ENCODE results near the gene SERTAD1.
A peak's percentile ranks its signal among the peaks of the same experiment; 100 is the strongest.

SERTAD1 gene

DNA sequence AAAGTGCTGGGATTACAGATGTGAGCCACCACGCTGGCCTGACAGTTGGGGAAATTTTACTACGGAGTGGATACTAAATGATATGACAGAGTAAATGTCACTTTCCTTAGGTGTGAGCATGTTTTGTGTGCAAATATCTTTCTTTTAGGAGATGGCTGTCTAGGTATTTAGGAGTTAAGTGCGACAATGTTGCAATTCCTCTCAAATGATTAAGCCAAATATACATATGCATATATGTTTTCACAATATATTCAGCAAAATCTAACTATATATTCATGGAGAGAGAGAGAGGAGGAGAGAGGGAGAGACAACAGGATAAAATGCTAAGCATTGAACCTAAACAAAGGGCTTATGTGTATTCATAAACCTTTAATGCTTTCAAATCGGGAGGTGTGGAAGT lies 23.7 kb upstream of the SERTAD1 start:
- DNase-seq (ENCODE audit: extremely low read depth, insufficient read length), result no peak
- Histone ChIP-seq H3K27me3 (replicated peaks; ENCODE audit: control insufficient read depth, insufficient read depth, low read length) (no peaks in the 10 kb centered on the region), H3K36me3 (ENCODE audit: control insufficient read depth, insufficient read depth, low read length) (no peaks in the 10 kb centered on the region), H3K4me3 (replicated peaks; ENCODE audit: low read depth, low read length) (no peak overlapping the region)
- TF ChIP-seq, protein P1, sequence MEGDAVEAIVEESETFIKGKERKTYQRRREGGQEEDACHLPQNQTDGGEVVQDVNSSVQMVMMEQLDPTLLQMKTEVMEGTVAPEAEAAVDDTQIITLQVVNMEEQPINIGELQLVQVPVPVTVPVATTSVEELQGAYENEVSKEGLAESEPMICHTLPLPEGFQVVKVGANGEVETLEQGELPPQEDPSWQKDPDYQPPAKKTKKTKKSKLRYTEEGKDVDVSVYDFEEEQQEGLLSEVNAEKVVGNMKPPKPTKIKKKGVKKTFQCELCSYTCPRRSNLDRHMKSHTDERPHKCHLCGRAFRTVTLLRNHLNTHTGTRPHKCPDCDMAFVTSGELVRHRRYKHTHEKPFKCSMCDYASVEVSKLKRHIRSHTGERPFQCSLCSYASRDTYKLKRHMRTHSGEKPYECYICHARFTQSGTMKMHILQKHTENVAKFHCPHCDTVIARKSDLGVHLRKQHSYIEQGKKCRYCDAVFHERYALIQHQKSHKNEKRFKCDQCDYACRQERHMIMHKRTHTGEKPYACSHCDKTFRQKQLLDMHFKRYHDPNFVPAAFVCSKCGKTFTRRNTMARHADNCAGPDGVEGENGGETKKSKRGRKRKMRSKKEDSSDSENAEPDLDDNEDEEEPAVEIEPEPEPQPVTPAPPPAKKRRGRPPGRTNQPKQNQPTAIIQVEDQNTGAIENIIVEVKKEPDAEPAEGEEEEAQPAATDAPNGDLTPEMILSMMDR (IDR thresholded peaks at IDR 0.05; ENCODE audit: insufficient read depth, low read length, poor library complexity, severe bottlenecking), result no peak

DNA sequence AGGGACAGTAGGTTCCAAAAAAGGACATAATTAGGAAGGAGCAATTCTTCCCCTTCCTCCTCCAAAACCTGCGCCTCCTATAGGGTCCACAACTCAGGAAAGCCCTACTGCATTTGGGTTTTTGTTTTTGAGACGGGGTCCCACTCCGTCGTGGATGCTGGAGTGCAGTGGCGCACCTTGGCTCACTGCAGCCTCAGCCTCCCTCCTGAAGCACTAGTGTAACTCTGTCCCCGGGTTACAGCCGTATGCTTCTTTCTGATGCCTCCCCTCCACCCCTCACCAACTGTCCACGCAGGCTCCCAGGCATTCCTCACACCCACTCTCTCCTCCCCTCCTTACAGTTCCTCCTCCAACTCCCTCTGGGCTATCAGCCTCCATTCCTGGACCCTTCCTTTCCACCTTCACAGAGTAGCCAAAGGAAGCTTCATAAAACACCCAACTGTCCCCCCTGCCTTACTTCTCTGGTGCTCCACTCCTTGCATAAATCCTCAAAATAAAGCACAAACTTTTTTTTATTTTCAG lies 20.5 kb upstream of the SERTAD1 start:
- no peaks in the 10 kb centered on the region for H3K27me3 ChIP-seq (replicated peaks; ENCODE audit: control insufficient read depth, insufficient read depth, low read length)
- H3K36me3 ChIP-seq (ENCODE audit: control insufficient read depth, insufficient read depth, low read length), result peaks cover 4% of the 10 kb centered on the region
- TF ChIP-seq, protein P1 (IDR thresholded peaks at IDR 0.05; ENCODE audit: insufficient read depth, low read length, poor library complexity, severe bottlenecking), result no peak
- no peak overlapping the region for H3K4me3 ChIP-seq (replicated peaks; ENCODE audit: low read depth, low read length)
- no peak for DNase-seq (ENCODE audit: extremely low read depth, insufficient read length)

DNA sequence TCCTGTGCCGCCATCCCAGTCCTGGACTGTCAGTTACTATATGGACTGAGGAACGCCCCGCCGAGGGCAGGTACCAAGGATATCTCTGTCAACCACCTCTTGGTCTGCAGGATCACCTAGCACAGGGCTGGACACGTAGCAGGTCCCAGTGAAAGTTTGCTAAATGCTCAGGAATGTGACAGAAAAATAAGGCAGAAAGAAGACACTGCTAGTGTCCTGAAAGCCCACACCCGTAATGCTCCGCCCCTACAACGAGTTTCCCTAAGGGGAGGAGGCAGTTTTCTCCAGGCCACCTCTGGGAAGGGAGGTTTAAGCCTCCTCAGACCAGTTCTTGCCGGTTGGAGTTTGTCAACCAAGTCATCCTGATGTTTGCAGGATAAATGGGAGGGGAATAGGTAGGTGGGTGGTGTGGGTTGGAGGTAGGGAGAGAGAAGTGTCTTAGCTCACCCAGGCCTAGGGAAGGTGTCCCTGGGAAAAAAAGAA lies 20.0 kb upstream of the SERTAD1 start:
- no peak overlapping the region for H3K4me3 ChIP-seq (replicated peaks; ENCODE audit: low read depth, low read length)
- DNase-seq (ENCODE audit: extremely low read depth, insufficient read length), result no peak
- TF ChIP-seq, protein P1 (IDR thresholded peaks at IDR 0.05; ENCODE audit: insufficient read depth, low read length, poor library complexity, severe bottlenecking), result no peak
- no peaks in the 10 kb centered on the region for H3K27me3 ChIP-seq (replicated peaks; ENCODE audit: control insufficient read depth, insufficient read depth, low read length)
- H3K36me3 ChIP-seq (ENCODE audit: control insufficient read depth, insufficient read depth, low read length), result peaks cover 8% of the 10 kb centered on the region

DNA sequence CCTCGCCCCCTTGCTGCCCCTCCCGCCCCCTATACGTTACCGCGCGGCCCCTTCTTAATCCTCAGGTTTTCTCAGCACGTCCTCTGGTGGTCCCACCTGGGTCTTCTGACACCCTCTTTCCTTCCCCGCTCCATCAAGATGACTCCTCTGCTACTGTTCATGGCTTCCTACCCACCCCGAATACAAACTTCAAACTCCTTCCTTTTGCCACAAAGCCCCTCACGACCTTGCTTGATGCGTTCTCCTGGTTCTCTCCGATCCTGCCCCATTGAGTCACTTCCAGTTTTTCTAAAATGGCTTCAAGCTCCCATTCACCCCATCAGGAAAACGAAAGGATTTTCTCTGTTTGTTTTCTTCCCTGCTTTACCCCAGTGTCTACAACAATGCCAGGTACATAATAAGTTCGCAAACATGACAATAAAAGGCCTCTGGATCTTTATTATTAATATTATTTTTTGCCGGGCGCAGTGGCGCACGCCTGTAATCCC lies 19.1 kb upstream of the SERTAD1 start:
- TF ChIP-seq, protein P1 (IDR thresholded peaks at IDR 0.05; ENCODE audit: insufficient read depth, low read length, poor library complexity, severe bottlenecking), result peak; percentile 43
- DNase-seq (ENCODE audit: extremely low read depth, insufficient read length), result no peak
- Histone ChIP-seq H3K36me3 (ENCODE audit: control insufficient read depth, insufficient read depth, low read length) (peaks cover 9% of the 10 kb centered on the region), H3K27me3 (replicated peaks; ENCODE audit: control insufficient read depth, insufficient read depth, low read length) (no peaks in the 10 kb centered on the region), H3K4me3 (replicated peaks; ENCODE audit: low read depth, low read length) (peak overlapping the region; percentile 83)

DNA sequence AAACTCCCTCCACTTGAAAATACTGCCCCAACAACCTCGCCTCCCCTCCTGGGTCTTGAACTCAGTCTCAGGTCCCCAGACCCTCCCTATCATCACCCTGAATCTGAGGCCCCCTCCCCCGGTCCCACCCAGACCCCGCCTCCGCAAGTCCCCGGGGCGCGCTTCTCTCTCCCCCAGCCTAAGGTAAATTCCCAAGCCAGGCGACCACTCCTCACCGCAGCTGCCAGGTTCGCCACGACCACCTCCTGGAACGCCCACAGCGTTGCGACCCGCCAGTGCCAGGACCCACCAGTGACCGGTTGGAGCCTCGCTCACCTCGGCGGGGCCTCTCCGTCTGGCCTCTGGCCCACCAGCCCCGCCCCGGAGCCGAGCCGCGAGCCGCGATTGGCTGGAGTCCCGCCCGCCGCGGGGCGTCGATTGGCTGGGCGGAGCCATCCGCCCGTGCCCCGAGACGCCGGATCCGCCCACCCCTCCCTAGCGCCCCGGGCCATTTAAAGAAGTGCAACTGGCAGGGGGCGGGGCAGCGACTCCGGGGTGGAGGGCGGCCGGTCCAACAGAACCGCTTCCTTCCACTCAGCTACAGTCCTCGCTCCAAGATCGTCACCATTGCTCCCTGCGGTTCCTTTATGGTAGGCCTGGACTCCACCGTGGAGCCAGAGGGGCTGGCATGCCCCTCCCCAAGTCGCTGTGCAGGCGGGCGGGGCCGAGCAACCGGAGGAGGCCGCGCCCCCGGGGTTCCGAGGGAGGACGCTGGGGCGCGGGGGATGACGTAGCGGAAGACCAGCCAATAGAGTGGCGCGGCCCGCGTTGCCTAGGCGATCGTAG lies 18.4 kb upstream of the SERTAD1 start, which contains the start of gene SERTAD3:
Gene SERTAD3 (minus strand): TSS at position 336 of the 825 bp plus-strand sequence. CDS start 2,255 bp downstream, outside the sequence.
- Histone ChIP-seq H3K27me3 (replicated peaks; ENCODE audit: control insufficient read depth, insufficient read depth, low read length) (no peaks in the 10 kb centered on the region), H3K4me3 (replicated peaks; ENCODE audit: low read depth, low read length) (peak within 1 kb of the TSS; percentile 83), H3K36me3 (ENCODE audit: control insufficient read depth, insufficient read depth, low read length) (peaks cover 9% of the 10 kb centered on the region)
- peak; percentile 98 for DNase-seq (ENCODE audit: extremely low read depth, insufficient read length)
- TF ChIP-seq, protein P1 (IDR thresholded peaks at IDR 0.05; ENCODE audit: insufficient read depth, low read length, poor library complexity, severe bottlenecking), result no peak
